GM23338 (cell line): ENCODE measurements around the gene SERPINA3. TPM values are rescaled to one million over a fixed set of nuclear protein-coding genes. Genes with fewer than 3 reads are reported as not detected.

Experiments used
- ATAC-seq: fragments of 200-7000 bp; cut with Tn5 transposase; 3 replicates; pipeline ENCODE4 v1.9.1; 2020
- DNase-seq: peaks from one replicate; pipeline ENCODE4 v3.0.0-alpha.2; 2015; ENCODE audit warnings: low spot score
- H2AFZ ChIP-seq: fragments of 200-600 bp; sonication (generic); 2 replicates; pipeline ENCODE4 v1.8.0; 2016; ENCODE audit warnings: antibody characterized with exemption, mild to moderate bottlenecking, moderate library complexity
- H3F3A ChIP-seq: fragments of 200-600 bp; sonication (generic); replicated peaks from 2 replicates; pipeline ENCODE4 v1.8.0; 2017; ENCODE audit warnings: antibody characterized with exemption, mixed run types, low read depth
- H3K27ac ChIP-seq: fragments of 200-600 bp; sonication (generic); 2 replicates; pipeline ENCODE4 v1.6.1; 2016; ENCODE audit warnings: low read depth
- H3K27me3 ChIP-seq: fragments of 200-600 bp; sonication (generic); 2 replicates; pipeline ENCODE4 v1.8.0; 2016; ENCODE audit warnings: mild to moderate bottlenecking, mixed run types, moderate library complexity; ENCODE audit not compliant: insufficient read depth
- H3K36me3 ChIP-seq: fragments of 200-600 bp; sonication (generic); 2 replicates; pipeline ENCODE4 v1.8.0; 2016; ENCODE audit warnings: mild to moderate bottlenecking; ENCODE audit not compliant: insufficient read depth
- H3K4me1 ChIP-seq: fragments of 200-600 bp; sonication (generic); 2 replicates; pipeline ENCODE4 v1.8.0; 2016; ENCODE audit warnings: mild to moderate bottlenecking, moderate library complexity; ENCODE audit not compliant: insufficient read depth
- H3K4me2 ChIP-seq: fragments of 200-600 bp; sonication (generic); 2 replicates; pipeline ENCODE4 v1.7.1; 2017; ENCODE audit warnings: mixed run types
- H3K4me3 ChIP-seq: fragments of 200-600 bp; sonication (generic); 2 replicates; pipeline ENCODE4 v1.6.1; 2016; ENCODE audit warnings: mixed run types
- H3K79me2 ChIP-seq: fragments of 200-600 bp; sonication (generic); replicated peaks from 2 replicates; pipeline ENCODE4 v1.8.0; 2017; ENCODE audit warnings: mild to moderate bottlenecking; ENCODE audit not compliant: insufficient read depth
- H3K9me2 ChIP-seq: fragments of 200-600 bp; sonication (generic); 2 replicates; pipeline ENCODE4 v1.8.0; 2017; ENCODE audit not compliant: insufficient read depth
- H4K20me1 ChIP-seq: fragments of 200-600 bp; sonication (generic); replicated peaks from 2 replicates; pipeline ENCODE4 v1.8.0; 2017; ENCODE audit warnings: mild to moderate bottlenecking; ENCODE audit not compliant: insufficient read depth
- H3K27ac Mint-ChIP-seq: 2 replicates; pipeline ENCODE4 v1.8.0; 2020; ENCODE audit warnings: inconsistent platforms, mild to moderate bottlenecking, moderate library complexity, mixed read lengths
- H3K27me3 Mint-ChIP-seq: 3 replicates; pipeline ENCODE4 v1.8.0; 2022; ENCODE audit warnings: low read depth, mild to moderate bottlenecking, moderate library complexity, mixed read lengths, inconsistent platforms; ENCODE audit not compliant: insufficient read depth, poor library complexity
- H3K36me3 Mint-ChIP-seq: 3 replicates; pipeline ENCODE4 v1.8.0; 2021; ENCODE audit warnings: low read depth, mild to moderate bottlenecking, inconsistent platforms, moderate library complexity, mixed read lengths
- H3K4me1 Mint-ChIP-seq: 3 replicates; pipeline ENCODE4 v1.8.0; 2020; ENCODE audit warnings: mild to moderate bottlenecking, inconsistent platforms, mixed read lengths
- H3K4me3 Mint-ChIP-seq: 3 replicates; pipeline ENCODE4 v1.8.0; 2021; ENCODE audit warnings: moderate library complexity, mild to moderate bottlenecking, inconsistent platforms, mixed read lengths
- H3K9me3 Mint-ChIP-seq: 3 replicates; pipeline ENCODE4 v1.8.0; 2020; ENCODE audit warnings: moderate library complexity, mild to moderate bottlenecking, inconsistent platforms, mixed read lengths
- CREB1 ChIP-seq: fragments of 250-450 bp; sonication (Bioruptor Pico); IDR thresholded peaks from 2 replicates; pipeline ENCODE4 v1.5.0; 2020; ENCODE audit warnings: low read depth, mild to moderate bottlenecking, moderate library complexity
- EZH2 ChIP-seq: fragments of 200-600 bp; sonication (generic); IDR thresholded peaks from one replicate; pipeline ENCODE4 v1.8.0; 2017; ENCODE audit warnings: antibody characterized with exemption, mild to moderate bottlenecking, low read depth; ENCODE audit not compliant: unreplicated experiment
- EZH2phosphoT487 ChIP-seq: fragments of 200-600 bp; sonication (generic); IDR thresholded peaks from one replicate; pipeline ENCODE4 v1.8.1; 2018; ENCODE audit warnings: antibody characterized with exemption; ENCODE audit not compliant: unreplicated experiment
- JUNB ChIP-seq: IDR thresholded peaks from one replicate; pipeline ENCODE4 v1.6.1; 2016; ENCODE audit warnings: antibody characterized with exemption; ENCODE audit not compliant: unreplicated experiment
- POLR2AphosphoS5 ChIP-seq: IDR thresholded peaks from 2 replicates; pipeline ENCODE4 v1.6.1; 2016; ENCODE audit warnings: antibody characterized with exemption, low read depth
- ZNF114 ChIP-seq: fragments of 250-450 bp; sonication (Bioruptor Pico); IDR thresholded peaks from 2 replicates; pipeline ENCODE4 v1.5.0; 2020; ENCODE audit warnings: mild to moderate bottlenecking, moderate library complexity
- ZNF331 ChIP-seq: fragments of 250-450 bp; sonication (Bioruptor Pico); IDR thresholded peaks from 2 replicates; pipeline ENCODE4 v1.5.0; 2020; ENCODE audit warnings: low read depth, mild to moderate bottlenecking, moderate library complexity
- polyA plus RNA-seq: library from polyadenylated mRNA; unstranded; fragments of >200 nt; fragmentation: Nextera tagmentation; extraction: Ambion mirVana; gene quantifications from 2 replicates; pipeline ENCODE4 v1.2.1, GENCODE V29; 2016
- total RNA-seq: library from RNA; depleted of rRNA; stranded (reverse); fragments of >200 nt; shearing (Covaris generic); gene quantifications from 2 replicates; pipeline ENCODE4 v1.2.3, GENCODE V29; 2014
- TF ChIP-seq, protein P1 (sequence below): fragments of 250-450 bp; sonication (Bioruptor Pico); IDR thresholded peaks from 2 replicates; pipeline ENCODE4 v1.5.0; 2020; ENCODE audit warnings: mild to moderate bottlenecking, moderate library complexity
- TF ChIP-seq, protein P2 (sequence below): IDR thresholded peaks from 2 replicates; pipeline ENCODE4 v1.6.1; 2016; ENCODE audit warnings: antibody characterized with exemption

The SERPINA3 gene
- total and polyA plus RNA-seq, 2 experiments from 2014 or later: not detected

- peaks cover 17% of the 10 kb centered on the region; the same call in 2 of the 3 replicates for H3K36me3 Mint-ChIP-seq
- peaks cover 5% of the 10 kb centered on the region; the same call in 1 of the 3 replicates for H3K4me1 Mint-ChIP-seq
- Histone ChIP-seq H3K9me2 (no peaks in the 10 kb centered on the region; the same call in 1 of the 2 replicates), H3K36me3 (no peaks in the 10 kb centered on the region), H3K4me3 (no peak overlapping the region), H3F3A (no peaks in the 10 kb centered on the region), H3K27ac (no peak overlapping the region), H2AFZ (no peak overlapping the region), H3K27me3 (no peaks in the 10 kb centered on the region), H4K20me1 (no peaks in the 10 kb centered on the region), H3K4me2 (no peak overlapping the region), H3K79me2 (no peaks in the 10 kb centered on the region), H3K4me1 (no peaks in the 10 kb centered on the region)
- H3K9me3 Mint-ChIP-seq: peaks cover 42% of the 10 kb centered on the region
- H3K27ac Mint-ChIP-seq: no peak overlapping the region
- no peak overlapping the region for H3K4me3 Mint-ChIP-seq
- DNase-seq: no peak
- H3K27me3 Mint-ChIP-seq: peaks cover 5% of the 10 kb centered on the region
- no peak for ATAC-seq
- TF ChIP-seq CREB1 (CRISPR knock-in tag) (no peak), ZNF114 (CRISPR knock-in tag) (no peak), EZH2 (no peak), ZNF331 (CRISPR knock-in tag) (no peak), JUNB (no peak), EZH2phosphoT487 (no peak), POLR2AphosphoS5 (no peak)
- TF ChIP-seq, protein P1, sequence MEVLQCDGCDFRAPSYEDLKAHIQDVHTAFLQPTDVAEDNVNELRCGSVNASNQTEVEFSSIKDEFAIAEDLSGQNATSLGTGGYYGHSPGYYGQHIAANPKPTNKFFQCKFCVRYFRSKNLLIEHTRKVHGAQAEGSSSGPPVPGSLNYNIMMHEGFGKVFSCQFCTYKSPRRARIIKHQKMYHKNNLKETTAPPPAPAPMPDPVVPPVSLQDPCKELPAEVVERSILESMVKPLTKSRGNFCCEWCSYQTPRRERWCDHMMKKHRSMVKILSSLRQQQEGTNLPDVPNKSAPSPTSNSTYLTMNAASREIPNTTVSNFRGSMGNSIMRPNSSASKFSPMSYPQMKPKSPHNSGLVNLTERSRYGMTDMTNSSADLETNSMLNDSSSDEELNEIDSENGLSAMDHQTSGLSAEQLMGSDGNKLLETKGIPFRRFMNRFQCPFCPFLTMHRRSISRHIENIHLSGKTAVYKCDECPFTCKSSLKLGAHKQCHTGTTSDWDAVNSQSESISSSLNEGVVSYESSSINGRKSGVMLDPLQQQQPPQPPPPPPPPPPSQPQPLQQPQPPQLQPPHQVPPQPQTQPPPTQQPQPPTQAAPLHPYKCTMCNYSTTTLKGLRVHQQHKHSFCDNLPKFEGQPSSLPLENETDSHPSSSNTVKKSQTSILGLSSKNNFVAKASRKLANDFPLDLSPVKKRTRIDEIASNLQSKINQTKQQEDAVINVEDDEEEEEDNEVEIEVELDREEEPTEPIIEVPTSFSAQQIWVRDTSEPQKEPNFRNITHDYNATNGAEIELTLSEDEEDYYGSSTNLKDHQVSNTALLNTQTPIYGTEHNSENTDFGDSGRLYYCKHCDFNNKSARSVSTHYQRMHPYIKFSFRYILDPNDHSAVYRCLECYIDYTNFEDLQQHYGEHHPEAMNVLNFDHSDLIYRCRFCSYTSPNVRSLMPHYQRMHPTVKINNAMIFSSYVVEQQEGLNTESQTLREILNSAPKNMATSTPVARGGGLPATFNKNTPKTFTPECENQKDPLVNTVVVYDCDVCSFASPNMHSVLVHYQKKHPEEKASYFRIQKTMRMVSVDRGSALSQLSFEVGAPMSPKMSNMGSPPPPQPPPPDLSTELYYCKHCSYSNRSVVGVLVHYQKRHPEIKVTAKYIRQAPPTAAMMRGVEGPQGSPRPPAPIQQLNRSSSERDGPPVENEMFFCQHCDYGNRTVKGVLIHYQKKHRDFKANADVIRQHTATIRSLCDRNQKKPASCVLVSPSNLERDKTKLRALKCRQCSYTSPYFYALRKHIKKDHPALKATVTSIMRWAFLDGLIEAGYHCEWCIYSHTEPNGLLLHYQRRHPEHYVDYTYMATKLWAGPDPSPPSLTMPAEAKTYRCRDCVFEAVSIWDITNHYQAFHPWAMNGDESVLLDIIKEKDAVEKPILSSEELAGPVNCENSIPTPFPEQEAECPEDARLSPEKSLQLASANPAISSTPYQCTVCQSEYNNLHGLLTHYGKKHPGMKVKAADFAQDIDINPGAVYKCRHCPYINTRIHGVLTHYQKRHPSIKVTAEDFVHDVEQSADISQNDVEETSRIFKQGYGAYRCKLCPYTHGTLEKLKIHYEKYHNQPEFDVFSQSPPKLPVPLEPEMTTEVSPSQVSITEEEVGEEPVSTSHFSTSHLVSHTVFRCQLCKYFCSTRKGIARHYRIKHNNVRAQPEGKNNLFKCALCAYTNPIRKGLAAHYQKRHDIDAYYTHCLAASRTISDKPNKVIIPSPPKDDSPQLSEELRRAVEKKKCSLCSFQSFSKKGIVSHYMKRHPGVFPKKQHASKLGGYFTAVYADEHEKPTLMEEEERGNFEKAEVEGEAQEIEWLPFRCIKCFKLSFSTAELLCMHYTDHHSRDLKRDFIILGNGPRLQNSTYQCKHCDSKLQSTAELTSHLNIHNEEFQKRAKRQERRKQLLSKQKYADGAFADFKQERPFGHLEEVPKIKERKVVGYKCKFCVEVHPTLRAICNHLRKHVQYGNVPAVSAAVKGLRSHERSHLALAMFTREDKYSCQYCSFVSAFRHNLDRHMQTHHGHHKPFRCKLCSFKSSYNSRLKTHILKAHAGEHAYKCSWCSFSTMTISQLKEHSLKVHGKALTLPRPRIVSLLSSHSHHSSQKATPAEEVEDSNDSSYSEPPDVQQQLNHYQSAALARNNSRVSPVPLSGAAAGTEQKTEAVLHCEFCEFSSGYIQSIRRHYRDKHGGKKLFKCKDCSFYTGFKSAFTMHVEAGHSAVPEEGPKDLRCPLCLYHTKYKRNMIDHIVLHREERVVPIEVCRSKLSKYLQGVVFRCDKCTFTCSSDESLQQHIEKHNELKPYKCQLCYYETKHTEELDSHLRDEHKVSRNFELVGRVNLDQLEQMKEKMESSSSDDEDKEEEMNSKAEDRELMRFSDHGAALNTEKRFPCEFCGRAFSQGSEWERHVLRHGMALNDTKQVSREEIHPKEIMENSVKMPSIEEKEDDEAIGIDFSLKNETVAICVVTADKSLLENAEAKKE (CRISPR knock-in tag): no peak
- TF ChIP-seq, protein P2, sequence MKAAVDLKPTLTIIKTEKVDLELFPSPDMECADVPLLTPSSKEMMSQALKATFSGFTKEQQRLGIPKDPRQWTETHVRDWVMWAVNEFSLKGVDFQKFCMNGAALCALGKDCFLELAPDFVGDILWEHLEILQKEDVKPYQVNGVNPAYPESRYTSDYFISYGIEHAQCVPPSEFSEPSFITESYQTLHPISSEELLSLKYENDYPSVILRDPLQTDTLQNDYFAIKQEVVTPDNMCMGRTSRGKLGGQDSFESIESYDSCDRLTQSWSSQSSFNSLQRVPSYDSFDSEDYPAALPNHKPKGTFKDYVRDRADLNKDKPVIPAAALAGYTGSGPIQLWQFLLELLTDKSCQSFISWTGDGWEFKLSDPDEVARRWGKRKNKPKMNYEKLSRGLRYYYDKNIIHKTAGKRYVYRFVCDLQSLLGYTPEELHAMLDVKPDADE: no peak
These were observed 8.4 kb downstream of the SERPINA3 start for GRCh38 chr14:94620597-94620996.
